ENCODE measurements around the gene B4GALNT4. TPM values are rescaled to one million over a fixed set of nuclear protein-coding genes. Genes with fewer than 3 reads are reported as not detected.

Gene B4GALNT4
- total RNA-seq, 2 donors from 2014 or later = 2.1 TPM; not detected in 1

DNA sequence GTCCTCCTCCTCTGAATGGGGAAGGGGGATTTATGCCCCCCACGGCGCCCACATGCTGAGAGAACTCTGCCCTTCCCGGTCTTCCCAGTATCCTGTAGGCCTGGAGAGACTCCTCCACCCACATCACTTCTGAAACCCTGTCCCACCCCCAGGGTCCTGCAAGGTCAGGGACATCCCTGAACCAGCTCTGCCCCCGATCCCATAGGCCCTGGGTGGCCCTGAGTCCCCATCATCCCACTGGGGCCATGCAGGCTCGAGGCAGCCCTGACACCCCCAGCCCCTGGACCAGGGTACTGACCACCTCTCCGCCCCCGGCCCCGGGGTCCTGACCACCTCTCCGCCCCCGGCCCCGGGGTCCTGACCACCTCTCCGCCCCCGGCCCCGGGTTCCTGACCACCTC, 11.7 kb downstream of the B4GALNT4 start:
- WGBS, 2 donors = 74 to 86% methylated on average over 10 of the region's 14 CpGs
- intact Hi-C loops (cut with DNase I) = no loop called here
- H3K27ac ChIP-seq = no peak overlapping the region
- H3K4me3 ChIP-seq = no peak overlapping the region
- H3K36me3 ChIP-seq (replicated peaks in 1 of 2; ENCODE audit: insufficient read depth in 1 of 2, low read depth in 2 of 2) = no peaks in the 10 kb centered on the region
- no peaks in the 10 kb centered on the region for H3K4me1 ChIP-seq
- DNase-seq (no peak), ATAC-seq (no peak)
- H3K27me3 ChIP-seq = no peaks in the 10 kb centered on the region
- TF ChIP-seq, protein P1, sequence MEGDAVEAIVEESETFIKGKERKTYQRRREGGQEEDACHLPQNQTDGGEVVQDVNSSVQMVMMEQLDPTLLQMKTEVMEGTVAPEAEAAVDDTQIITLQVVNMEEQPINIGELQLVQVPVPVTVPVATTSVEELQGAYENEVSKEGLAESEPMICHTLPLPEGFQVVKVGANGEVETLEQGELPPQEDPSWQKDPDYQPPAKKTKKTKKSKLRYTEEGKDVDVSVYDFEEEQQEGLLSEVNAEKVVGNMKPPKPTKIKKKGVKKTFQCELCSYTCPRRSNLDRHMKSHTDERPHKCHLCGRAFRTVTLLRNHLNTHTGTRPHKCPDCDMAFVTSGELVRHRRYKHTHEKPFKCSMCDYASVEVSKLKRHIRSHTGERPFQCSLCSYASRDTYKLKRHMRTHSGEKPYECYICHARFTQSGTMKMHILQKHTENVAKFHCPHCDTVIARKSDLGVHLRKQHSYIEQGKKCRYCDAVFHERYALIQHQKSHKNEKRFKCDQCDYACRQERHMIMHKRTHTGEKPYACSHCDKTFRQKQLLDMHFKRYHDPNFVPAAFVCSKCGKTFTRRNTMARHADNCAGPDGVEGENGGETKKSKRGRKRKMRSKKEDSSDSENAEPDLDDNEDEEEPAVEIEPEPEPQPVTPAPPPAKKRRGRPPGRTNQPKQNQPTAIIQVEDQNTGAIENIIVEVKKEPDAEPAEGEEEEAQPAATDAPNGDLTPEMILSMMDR (IDR thresholded peaks at IDR 0.05) = no peak
- no peak for TF ChIP-seq POLR2A (IDR thresholded peaks at IDR 0.05)
- H3K9me3 ChIP-seq = no peaks in the 10 kb centered on the region

DNA sequence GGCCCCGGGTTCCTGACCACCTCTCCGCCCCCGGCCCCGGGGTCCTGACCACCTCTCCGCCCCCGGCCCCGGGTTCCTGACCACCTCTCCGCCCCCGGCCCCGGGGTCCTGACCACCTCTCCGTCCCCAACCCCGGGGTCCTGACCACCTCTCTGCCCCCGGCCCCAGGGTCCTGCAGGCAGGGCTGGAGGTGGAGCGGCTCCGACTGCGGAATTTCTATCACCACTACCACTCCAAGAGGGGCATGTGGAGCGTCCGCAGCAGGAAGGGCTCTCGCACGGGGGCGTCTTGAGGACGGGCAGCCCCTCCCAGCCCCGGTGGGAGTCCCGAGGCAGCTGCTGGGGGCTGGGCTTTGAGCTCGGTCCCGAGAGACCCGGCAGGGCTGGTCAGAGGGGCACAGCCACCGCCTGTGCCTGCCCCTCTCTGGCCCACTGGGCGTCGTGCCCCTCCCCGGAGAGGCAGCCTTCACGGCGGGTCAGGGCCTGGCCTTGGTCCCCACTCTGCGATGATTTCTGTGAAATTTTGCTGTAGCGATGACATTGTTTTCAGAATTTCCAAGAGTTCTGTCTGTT, 12.3 kb downstream of the B4GALNT4 start:
- TF ChIP-seq, protein P1 (IDR thresholded peaks at IDR 0.05) = no peak
- TF ChIP-seq POLR2A (IDR thresholded peaks at IDR 0.05) = no peak
- Histone ChIP-seq H3K9me3 (no peaks in the 10 kb centered on the region), H3K4me1 (no peaks in the 10 kb centered on the region), H3K4me3 (no peak overlapping the region), H3K36me3 (replicated peaks in 1 of 2; ENCODE audit: insufficient read depth in 1 of 2, low read depth in 2 of 2) (no peaks in the 10 kb centered on the region), H3K27ac (no peak overlapping the region), H3K27me3 (no peaks in the 10 kb centered on the region)
- intact Hi-C loops (cut with DNase I) = no loop called here
- 58 to 84% methylated on average over 5 to 18 of the region's 35 CpGs for WGBS, 2 donors
- ATAC-seq (no peak), DNase-seq (no peak)

DNA sequence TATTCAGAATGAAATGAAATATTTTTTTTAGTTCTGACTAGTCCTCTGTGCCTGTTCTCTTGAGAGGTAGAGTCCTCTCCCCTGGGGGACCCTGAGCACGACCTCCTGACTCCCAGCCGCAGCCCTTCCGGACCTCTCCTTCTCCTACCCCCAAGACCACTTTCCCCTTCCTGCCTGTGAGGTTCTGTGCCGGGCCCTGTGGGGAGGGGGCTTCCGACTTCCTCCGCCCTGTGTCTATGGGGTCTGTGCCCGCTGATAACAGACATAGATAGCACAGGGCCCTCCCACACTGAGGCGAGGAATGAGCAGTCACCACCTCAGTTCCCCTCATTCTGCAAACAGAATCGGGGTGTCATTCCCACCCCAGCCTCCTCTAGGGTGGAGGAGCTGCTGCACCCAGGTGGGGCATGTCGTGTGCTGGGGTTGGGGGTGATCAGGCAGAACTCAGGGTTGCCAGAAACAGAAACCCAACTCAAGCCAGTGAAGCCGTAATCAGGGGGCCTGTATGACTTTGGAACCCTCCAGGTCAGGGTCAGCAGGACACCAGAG, 12.9 kb downstream of the B4GALNT4 start:
- H3K36me3 ChIP-seq (replicated peaks in 1 of 2; ENCODE audit: insufficient read depth in 1 of 2, low read depth in 2 of 2) = no peaks in the 10 kb centered on the region
- intact Hi-C loops (cut with DNase I) = no loop called here
- no peak overlapping the region for H3K4me3 ChIP-seq
- ATAC-seq (no peak), DNase-seq (no peak)
- H3K27ac ChIP-seq = no peak overlapping the region
- no peaks in the 10 kb centered on the region for H3K27me3 ChIP-seq
- 61 to 78% methylated on average over 10 to 11 of the region's 11 CpGs for WGBS, 2 donors
- TF ChIP-seq, protein P1 (IDR thresholded peaks at IDR 0.05) = no peak
- TF ChIP-seq POLR2A (IDR thresholded peaks at IDR 0.05) = no peak
- H3K9me3 ChIP-seq = peaks cover 0 to 4% (median 0%) of the 10 kb centered on the region in 3 donors
- H3K4me1 ChIP-seq = no peaks in the 10 kb centered on the region

DNA sequence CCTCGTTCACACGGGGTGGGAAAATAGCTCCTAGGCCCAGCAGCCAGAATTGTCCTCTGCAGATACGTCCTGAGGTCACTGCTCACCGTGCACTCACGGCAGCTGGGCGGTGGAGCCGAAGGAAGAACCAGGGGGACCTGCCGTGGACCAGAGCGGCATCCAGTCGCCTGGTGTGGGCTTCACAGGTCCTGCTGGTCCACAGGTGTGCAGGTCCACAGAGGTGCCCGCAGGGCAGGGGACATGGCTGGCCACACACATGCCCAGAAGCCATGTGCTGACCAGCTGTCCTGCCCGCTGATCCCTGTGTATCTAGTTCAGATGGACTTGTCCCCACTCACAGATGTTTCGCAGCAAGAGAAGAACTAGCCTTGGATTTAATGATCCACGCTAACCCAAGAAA, 14.1 kb downstream of the B4GALNT4 start:
- Histone ChIP-seq H3K4me1 (no peaks in the 10 kb centered on the region), H3K27me3 (no peaks in the 10 kb centered on the region), H3K9me3 (peaks cover 0 to 4% (median 0%) of the 10 kb centered on the region in 3 donors), H3K36me3 (replicated peaks in 1 of 2; ENCODE audit: insufficient read depth in 1 of 2, low read depth in 2 of 2) (no peaks in the 10 kb centered on the region), H3K4me3 (no peak overlapping the region), H3K27ac (no peak overlapping the region)
- intact Hi-C loops (cut with DNase I) = no loop called here
- TF ChIP-seq POLR2A (IDR thresholded peaks at IDR 0.05) = no peak
- TF ChIP-seq, protein P1 (IDR thresholded peaks at IDR 0.05) = no peak
- ATAC-seq (no peak), DNase-seq (no peak)
- 66 to 87% methylated on average over 5 to 14 of the region's 14 CpGs for WGBS, 2 donors

DNA sequence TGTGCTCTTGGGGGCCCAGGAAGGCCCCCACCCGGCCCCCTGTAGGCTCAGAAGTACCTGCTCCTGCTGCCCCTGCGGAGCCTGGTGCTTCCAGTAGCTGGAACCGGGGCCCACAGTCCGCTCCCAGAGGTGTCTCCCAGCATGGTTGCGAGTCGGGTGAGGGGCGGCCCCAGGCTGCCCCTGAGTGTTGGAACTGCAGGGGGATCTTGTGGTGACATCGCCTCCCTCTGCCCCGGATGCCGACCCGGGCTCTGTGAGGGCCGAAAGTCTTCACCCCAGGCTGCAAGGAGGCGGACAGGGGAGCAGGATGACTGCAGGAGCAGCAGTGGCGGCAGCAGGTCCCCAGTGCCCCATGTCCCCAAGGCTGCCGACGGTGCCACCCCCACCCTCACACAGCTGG, 15.2 kb downstream of the B4GALNT4 start:
- Histone ChIP-seq H3K36me3 (replicated peaks in 1 of 2; ENCODE audit: insufficient read depth in 1 of 2, low read depth in 2 of 2) (no peaks in the 10 kb centered on the region), H3K27ac (no peak overlapping the region), H3K4me1 (no peaks in the 10 kb centered on the region), H3K27me3 (no peaks in the 10 kb centered on the region), H3K4me3 (no peak overlapping the region), H3K9me3 (peaks cover 0 to 4% (median 0%) of the 10 kb centered on the region in 3 donors)
- no peak for ATAC-seq
- no peak for TF ChIP-seq POLR2A (IDR thresholded peaks at IDR 0.05)
- TF ChIP-seq, protein P1 (IDR thresholded peaks at IDR 0.05) = no peak
- intact Hi-C loops (cut with DNase I) = no loop called here
- no peak for DNase-seq
- WGBS, 2 donors = 88% methylated on average over 15 of the region's 16 CpGs; no CpG with 5 or more reads in 1 of the 2 donors
